Fibroblast of skin of left biceps (primary cell): ENCODE data around the gene TRIM31.

Source experiments
- DNase-seq, 2 experiments: peaks; one replicate each; pipeline ENCODE4 v3.0.0-alpha.2; 2013; ENCODE audit warnings: low read depth in 2 of 2

Gene TRIM31

GRCh38 chr6:30113003-30113759 is at the start of gene TRIM31:
Gene TRIM31 (minus strand): TSS chr6:30113090. CDS start chr6:30112805, 285 bp downstream.
- DNase-seq: no peak

- no peak for DNase-seq
Measured at GRCh38 chr6:30162265-30163089, 49.6 kb upstream of the TRIM31 start.

- DNase-seq: no peak
Measured at GRCh38 chr6:30160785-30161531, 48.1 kb upstream of the TRIM31 start, which contains the start of gene TRIM10. Gene TRIM10 (minus strand): TSS chr6:30161211. CDS start chr6:30160858, 353 bp downstream.

GRCh38 chr6:30160008-30160784 is 47.3 kb upstream of the TRIM31 start:
- DNase-seq: no peak

- no peak for DNase-seq
Measured at GRCh38 chr6:30158475-30159040, 45.7 kb upstream of the TRIM31 start.

GRCh38 chr6:30157999-30158398 is 45.1 kb upstream of the TRIM31 start:
- no peak for DNase-seq

GRCh38 chr6:30157581-30157980 is 44.7 kb upstream of the TRIM31 start:
- DNase-seq: no peak

- DNase-seq: no peak
Measured at GRCh38 chr6:30156774-30157173, 43.9 kb upstream of the TRIM31 start.

GRCh38 chr6:30156262-30156599 is 43.3 kb upstream of the TRIM31 start:
- DNase-seq: peak in 1 of 2 experiments; percentile 8

- no peak for DNase-seq
Measured at GRCh38 chr6:30155520-30156261, 42.8 kb upstream of the TRIM31 start.

- peak; percentile 53 to 60 for DNase-seq
Measured at GRCh38 chr6:30154709-30155519, 42.0 kb upstream of the TRIM31 start.

- no peak for DNase-seq
Measured at GRCh38 chr6:30154061-30154460, 41.2 kb upstream of the TRIM31 start.

- DNase-seq: no peak
Measured at GRCh38 chr6:30152910-30153610, 40.2 kb upstream of the TRIM31 start.

GRCh38 chr6:30152016-30152673 is 39.3 kb upstream of the TRIM31 start:
- no peak for DNase-seq

GRCh38 chr6:30151580-30151979 is 38.7 kb upstream of the TRIM31 start:
- no peak for DNase-seq

GRCh38 chr6:30150671-30151395 is 37.9 kb upstream of the TRIM31 start:
- DNase-seq: no peak

- DNase-seq: no peak
Measured at GRCh38 chr6:30149858-30150550, 37.1 kb upstream of the TRIM31 start.
